AG08395 (cell line): ENCODE measurements around the gene SLC36A3.

Experiments
- DNase-seq: peaks from one replicate; pipeline ENCODE4 v3.0.0; 2012; ENCODE audit warnings: mixed read lengths, low spot score

SLC36A3 gene

GRCh38 chr5:151298063-151298855 lies 5.3 kb downstream of the SLC36A3 start:
- peak; percentile 87 for DNase-seq

DNA sequence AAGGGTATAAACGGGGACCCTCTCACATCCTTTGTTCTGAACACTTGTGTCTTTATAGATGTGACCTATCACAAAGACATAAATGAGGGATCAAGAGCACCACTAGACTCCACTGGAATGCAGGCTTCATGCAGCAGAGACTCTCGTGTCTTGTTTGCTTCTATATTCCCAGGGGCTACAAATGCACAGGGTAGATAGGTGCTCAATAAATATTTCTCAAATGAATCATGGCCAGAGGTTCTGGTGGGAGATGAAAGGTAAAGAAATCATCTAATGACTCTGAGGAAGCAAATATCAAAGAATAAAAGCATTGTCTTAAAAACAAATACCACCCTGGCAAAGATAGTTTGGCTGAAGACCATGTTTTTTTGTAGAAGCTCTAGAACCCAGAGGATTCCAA lies 6.6 kb downstream of the SLC36A3 start:
- DNase-seq, result no peak

GRCh38 chr5:151296478-151296830 lies 7.1 kb downstream of the SLC36A3 start:
- DNase-seq, result no peak

- DNase-seq, result no peak
Observed at GRCh38 chr5:151295791-151296477, 7.6 kb downstream of the SLC36A3 start.

DNA sequence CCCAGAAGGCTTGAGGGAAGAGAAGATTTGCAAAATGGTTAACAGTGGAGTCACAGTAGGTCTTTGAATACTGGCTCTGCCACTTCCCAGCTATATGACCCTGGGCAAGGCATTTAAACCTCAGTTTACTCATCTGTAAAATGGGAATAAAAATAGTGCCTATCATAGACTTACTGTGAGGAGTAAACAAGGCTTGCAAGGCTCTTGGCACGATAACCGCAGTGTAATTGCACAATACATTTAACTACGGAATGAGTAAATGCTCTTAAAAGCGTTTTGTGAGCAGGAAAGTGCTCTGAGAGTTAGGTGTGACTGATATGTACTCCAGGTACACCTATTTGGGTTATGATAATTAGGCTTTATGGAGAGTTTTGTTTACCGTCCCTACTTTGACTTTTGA lies 8.4 kb downstream of the SLC36A3 start:
- no peak for DNase-seq

- DNase-seq, result no peak
Observed at GRCh38 chr5:151293624-151294023, 9.9 kb downstream of the SLC36A3 start.

- no peak for DNase-seq
Observed at GRCh38 chr5:151288180-151288579, 15.4 kb downstream of the SLC36A3 start.

DNA sequence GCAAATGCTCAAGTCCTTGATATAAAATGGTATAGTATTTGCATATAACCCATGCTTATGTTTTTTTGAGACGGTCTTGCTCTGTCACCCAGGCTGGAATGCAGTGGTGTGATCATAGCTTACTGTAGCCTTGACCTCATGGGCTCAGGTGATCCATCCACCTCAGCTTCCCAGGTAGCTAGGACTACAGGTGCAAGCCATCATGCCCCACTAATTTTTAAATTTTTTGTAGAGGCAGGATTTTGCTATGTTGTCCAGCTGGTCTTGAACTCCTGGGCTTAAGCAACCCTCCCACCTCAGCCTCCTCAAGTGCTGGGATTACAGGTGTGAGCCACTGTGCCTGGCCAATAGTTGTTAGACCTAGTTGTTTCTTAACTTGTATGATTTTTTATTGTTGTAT lies 17.3 kb downstream of the SLC36A3 start:
- no peak for DNase-seq

- no peak for DNase-seq
Observed at GRCh38 chr5:151285683-151286082, 17.9 kb downstream of the SLC36A3 start.

GRCh38 chr5:151284392-151284967 lies 19.1 kb downstream of the SLC36A3 start:
- no peak for DNase-seq

GRCh38 chr5:151283120-151283825 lies 20.3 kb downstream of the SLC36A3 start:
- no peak for DNase-seq

GRCh38 chr5:151281001-151281639 lies 22.4 kb downstream of the SLC36A3 start:
- DNase-seq, result no peak

GRCh38 chr5:151280443-151280842 lies 23.1 kb downstream of the SLC36A3 start:
- no peak for DNase-seq

GRCh38 chr5:151278845-151279244 lies 24.7 kb downstream of the SLC36A3 start:
- DNase-seq, result no peak

- no peak for DNase-seq
Observed at GRCh38 chr5:151275803-151276202, 27.8 kb downstream of the SLC36A3 start.

- no peak for DNase-seq
Observed at GRCh38 chr5:151274666-151275065, 28.9 kb downstream of the SLC36A3 start.

DNA sequence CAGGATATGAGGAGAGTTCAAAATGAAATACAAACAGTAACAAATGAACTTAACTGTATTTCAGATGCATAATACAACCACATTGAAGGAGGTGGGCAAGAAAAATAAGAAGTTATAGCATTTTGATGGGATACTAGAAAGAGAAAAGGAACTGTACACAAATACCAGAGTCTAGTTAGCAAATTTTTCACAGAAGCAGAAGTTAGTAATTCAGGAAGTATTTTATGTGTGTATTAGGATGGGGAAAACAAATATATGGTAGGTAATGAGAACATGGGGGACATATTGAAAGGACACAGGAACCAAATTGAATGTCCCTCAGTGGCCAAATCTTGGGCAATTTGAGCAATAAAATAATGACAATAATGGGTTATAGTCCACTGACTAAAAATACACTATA lies 32.2 kb downstream of the SLC36A3 start:
- no peak for DNase-seq

GRCh38 chr5:151270599-151270998 lies 33.0 kb downstream of the SLC36A3 start:
- no peak for DNase-seq

DNA sequence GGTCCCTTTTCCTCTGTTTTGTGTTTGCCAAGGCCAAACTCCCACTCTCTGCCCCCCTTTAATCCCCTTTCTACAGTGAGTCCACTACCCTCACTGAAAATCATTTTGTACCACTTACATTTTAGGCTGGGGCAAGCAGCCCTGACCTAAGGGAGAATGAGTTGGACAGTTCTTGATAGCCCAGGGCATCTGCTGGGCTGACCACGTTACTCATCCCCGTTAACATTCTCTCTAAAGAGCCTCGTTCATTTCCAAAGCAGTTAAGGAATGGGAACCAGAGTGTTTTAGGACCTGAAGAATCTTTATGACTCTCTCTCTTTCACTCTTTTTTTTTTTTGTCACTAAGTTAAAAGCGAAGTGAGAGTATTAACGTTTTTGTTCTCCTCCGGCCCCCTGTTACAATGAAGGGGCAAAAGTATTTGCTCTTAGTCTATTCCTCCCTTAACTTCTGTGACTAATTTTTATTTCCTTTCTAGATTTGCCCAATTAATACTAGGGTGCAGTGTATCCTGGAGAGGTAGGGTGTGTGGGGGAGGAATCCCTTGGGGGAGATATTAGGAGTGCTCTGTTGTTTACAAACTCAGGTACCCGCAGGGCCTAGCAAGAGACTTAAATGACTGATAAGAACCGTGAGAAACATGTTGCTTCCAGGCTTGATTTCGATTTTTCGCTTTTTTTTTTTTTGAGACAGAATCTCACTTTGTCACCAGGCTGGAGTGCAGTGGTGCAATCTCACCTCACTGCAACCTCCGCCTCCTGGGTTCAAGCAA lies 35.9 kb downstream of the SLC36A3 start:
- no peak for DNase-seq

GRCh38 chr5:151264113-151264512 lies 39.5 kb downstream of the SLC36A3 start:
- peak; percentile 75 for DNase-seq

GRCh38 chr5:151262532-151262931 lies 41.0 kb downstream of the SLC36A3 start:
- DNase-seq, result no peak
